HepG2 (cell line): ENCODE results near the gene RBL1. TPM values are rescaled to one million over a fixed set of nuclear protein-coding genes. Genes with fewer than 3 reads are reported as not detected.

Source experiments
- CCDC6 ChIP-seq: sonication (generic); formaldehyde crosslinking; IDR thresholded peaks from 2 replicates; pipeline ENCODE4 v1.8.1; 2022; ENCODE audit warnings: mild to moderate bottlenecking, missing genetic modification reagents, moderate library complexity
- CEBPZ ChIP-seq: IDR thresholded peaks from 2 replicates; pipeline ENCODE4 v1.6.1; 2012; ENCODE audit warnings: low read length, improper control_type of control experiment
- DPF2 ChIP-seq: sonication (generic); formaldehyde crosslinking; IDR thresholded peaks from 2 replicates; pipeline ENCODE4 v1.4.0; 2020; ENCODE audit warnings: mild to moderate bottlenecking, low read depth, missing genetic modification reagents, borderline replicate concordance
- ETV5 ChIP-seq: IDR thresholded peaks from 2 replicates; pipeline ENCODE4 v1.6.1; 2018; ENCODE audit warnings: missing biosample characterization, missing genetic modification reagents, inconsistent platforms, borderline replicate concordance
- FIP1L1 ChIP-seq: fragments of 200-400 bp; formaldehyde crosslinking; IDR thresholded peaks from 2 replicates; pipeline ENCODE4 v1.6.1; 2018; ENCODE audit warnings: low read depth, mild to moderate bottlenecking, low read length, moderate library complexity, borderline replicate concordance; ENCODE audit not compliant: insufficient read depth
- GATA4 ChIP-seq: sonication (generic); IDR thresholded peaks from 2 replicates; pipeline ENCODE4 v1.6.1; 2016; ENCODE audit warnings: antibody characterized with exemption, low read depth, borderline replicate concordance
- HNF4A ChIP-seq: sonication (generic); formaldehyde crosslinking; IDR thresholded peaks from 2 replicates; pipeline ENCODE4 v1.4.0; 2020; ENCODE audit warnings: missing genetic modification reagents
- KLF16 ChIP-seq, 2 experiments: sonication (generic) in 1 of 2; formaldehyde crosslinking in 1 of 2; IDR thresholded peaks; 2 replicates each; pipeline versions ENCODE4 v1.6.1 to v1.8.0; 2016 to 2023; ENCODE audit warnings: missing genetic modification reagents in 2 of 2, missing compliant biosample characterization in 1 of 2
- NFIB ChIP-seq: sonication (generic); formaldehyde crosslinking; IDR thresholded peaks from 2 replicates; pipeline ENCODE4 v1.9.0; 2021; ENCODE audit warnings: missing genetic modification reagents, mild to moderate bottlenecking, borderline replicate concordance
- NFIC ChIP-seq: IDR thresholded peaks from 2 replicates; pipeline ENCODE4 v1.6.1; 2012; ENCODE audit warnings: mild to moderate bottlenecking, low read length, inconsistent platforms
- PAF1 ChIP-seq: IDR thresholded peaks from 2 replicates; pipeline ENCODE4 v1.6.1; 2016; ENCODE audit warnings: missing genetic modification reagents, missing compliant biosample characterization
- PLSCR1 ChIP-seq: sonication (generic); formaldehyde crosslinking; IDR thresholded peaks from 2 replicates; pipeline ENCODE4 v1.5.0; 2020; ENCODE audit warnings: missing genetic modification reagents, mild to moderate bottlenecking, borderline replicate concordance
- PRPF4 ChIP-seq: fragments of 200-400 bp; formaldehyde crosslinking; IDR thresholded peaks from 2 replicates; pipeline ENCODE4 v1.6.1; 2016; ENCODE audit warnings: low read length, low read depth; ENCODE audit not compliant: poor library complexity, severe bottlenecking
- SOX13 ChIP-seq, 3 experiments: fragments of 450-650 bp in 1 of 3; sonication (generic) in 1 of 3; formaldehyde crosslinking in 1 of 3; IDR thresholded peaks in 2 of 3; conservative IDR thresholded peaks in 1 of 3; 2 replicates each; pipeline versions ENCODE4 v1.5.0 to v1.6.1; 2016 to 2020; ENCODE audit warnings: antibody characterized with exemption in 1 of 3, mild to moderate bottlenecking in 1 of 3, missing compliant biosample characterization in 1 of 3, missing genetic modification reagents in 1 of 3, moderate library complexity in 1 of 3
- STAG1 ChIP-seq: sonication (generic); formaldehyde crosslinking; IDR thresholded peaks from 2 replicates; pipeline ENCODE4 v1.4.0; 2020; ENCODE audit warnings: missing genetic modification reagents
- TAF15 ChIP-seq: fragments of 200-400 bp; formaldehyde crosslinking; IDR thresholded peaks from one replicate; pipeline ENCODE4 v1.6.1; 2018; ENCODE audit warnings: mild to moderate bottlenecking, low read depth, low read length; ENCODE audit not compliant: poor library complexity, severe bottlenecking
- ZBTB37 ChIP-seq: sonication (generic); formaldehyde crosslinking; IDR thresholded peaks from 2 replicates; pipeline ENCODE4 v1.4.0; 2020; ENCODE audit warnings: mild to moderate bottlenecking, missing genetic modification reagents
- ZNF124 ChIP-seq: sonication (generic); formaldehyde crosslinking; IDR thresholded peaks from 2 replicates; pipeline ENCODE4 v1.4.0; 2020; ENCODE audit warnings: missing genetic modification reagents
- ZNF138 ChIP-seq: sonication (generic); formaldehyde crosslinking; IDR thresholded peaks from 2 replicates; pipeline ENCODE4 v1.5.0; 2020; ENCODE audit warnings: mild to moderate bottlenecking, low read depth, missing genetic modification reagents
- ZNF326 ChIP-seq: sonication (generic); formaldehyde crosslinking; IDR thresholded peaks from 2 replicates; pipeline ENCODE4 v1.4.0; 2020; ENCODE audit warnings: missing genetic modification reagents, borderline replicate concordance
- ZNF432 ChIP-seq: sonication (generic); formaldehyde crosslinking; IDR thresholded peaks from 2 replicates; pipeline ENCODE4 v1.5.0; 2020; ENCODE audit warnings: missing genetic modification reagents, mild to moderate bottlenecking, borderline replicate concordance
- ZNF773 ChIP-seq: sonication (generic); formaldehyde crosslinking; IDR thresholded peaks from 2 replicates; pipeline ENCODE4 v1.4.0; 2020; ENCODE audit warnings: missing genetic modification reagents, borderline replicate concordance
- ZNF776 ChIP-seq: sonication (generic); formaldehyde crosslinking; IDR thresholded peaks from 2 replicates; pipeline ENCODE4 v1.4.0; 2020; ENCODE audit warnings: mild to moderate bottlenecking, missing genetic modification reagents
- ZSCAN9 ChIP-seq: IDR thresholded peaks from 2 replicates; pipeline ENCODE4 v1.6.1; 2016; ENCODE audit warnings: borderline replicate concordance
- polyA plus RNA-seq, 8 experiments: library from polyadenylated mRNA; depleted of rRNA in 3 of 8; stranded (reverse) in 7 of 8; unstranded in 1 of 8; fragments of >200 nt; fragmentation: Illumina TruSeq in 4 of 8; extraction: Trizol in 4 of 8; gene quantifications; 2 replicates each; pipeline versions ENCODE4 v1.2.1 to v1.2.3, GENCODE V29; 2011 to 2016; ENCODE audit warnings: low read depth in 4 of 8, missing spikeins in 1 of 8, mixed read lengths in 1 of 8; ENCODE audit not compliant: insufficient read depth in 1 of 8
- total RNA-seq, 5 experiments: library from RNA; depleted of rRNA; stranded (reverse); fragments of >200 nt; fragmentation: Illumina TruSeq; extraction: Trizol; gene quantifications; 2 replicates each; pipeline ENCODE4 v1.2.3, GENCODE V29; 2016; ENCODE audit warnings: low read depth in 1 of 5

The RBL1 gene
- total and polyA plus RNA-seq, 2 of the 13 experiments (the other 11 are each of a cell fraction or from before 2014, with no cell fraction given): 6.0 to 27.5 TPM

- TF ChIP-seq SOX13 (IDR thresholded peaks at IDR 0.05): no peak
- TF ChIP-seq SOX13 (CRISPR knock-in tag; conservative IDR thresholded peaks at IDR 0.05 in 1 of 2, IDR thresholded peaks at IDR 0.05 in 1 of 2): peak in 1 of 2 experiments; percentile 32; a peak in 1 of 4 replicates
- TF ChIP-seq DPF2 (CRISPR knock-in tag): no peak
- TF ChIP-seq CEBPZ: no peak
- no peak for TF ChIP-seq ZNF138 (CRISPR knock-in tag)
- TF ChIP-seq ZNF432: no peak
- no peak for TF ChIP-seq ZNF124 (CRISPR knock-in tag)
- TF ChIP-seq ZNF326 (CRISPR knock-in tag): no peak
- no peak for TF ChIP-seq FIP1L1
- TF ChIP-seq PAF1 (CRISPR knock-in tag): no peak
- no peak; the same call in 1 of the 2 replicates for TF ChIP-seq NFIC
- TF ChIP-seq GATA4: no peak
- peak; percentile 41 for TF ChIP-seq ETV5 (CRISPR knock-in tag)
- no peak for TF ChIP-seq ZNF773 (CRISPR knock-in tag)
- TF ChIP-seq KLF16 (CRISPR knock-in tag; IDR thresholded peaks at IDR 0.05): 0 out of 4 replicates have a peak, but pooled peaks of 1 of the 2 experiments have one; percentile 9
- no peak for TF ChIP-seq ZNF776
- TF ChIP-seq CCDC6 (CRISPR knock-in tag): no peak
- no peak for TF ChIP-seq TAF15
- no peak for TF ChIP-seq NFIB (CRISPR knock-in tag)
- peak; percentile 73 for TF ChIP-seq HNF4A
- TF ChIP-seq ZSCAN9: no peak
- TF ChIP-seq PLSCR1: no peak
- no peak for TF ChIP-seq PRPF4
- TF ChIP-seq STAG1 (CRISPR knock-in tag): no peak
- TF ChIP-seq ZBTB37 (CRISPR knock-in tag): no peak
Observed at GRCh38 chr20:36957875-36958667, 137.7 kb downstream of the RBL1 start (continued).
